Endothelial cell (in vitro differentiated cells): ENCODE results near the gene PI4KB. TPM values are rescaled to one million over a fixed set of nuclear protein-coding genes. Genes with fewer than 3 reads are reported as not detected.

Source experiments
- DNase-seq: peaks from one replicate; pipeline ENCODE4 v3.0.0; 2021; ENCODE audit warnings: low spot score
- H3K27ac Mint-ChIP-seq: one replicate; pipeline ENCODE4 v1.8.0; 2021; ENCODE audit warnings: mixed read lengths, inconsistent platforms; ENCODE audit not compliant: unreplicated experiment
- H3K27me3 Mint-ChIP-seq: one replicate; pipeline ENCODE4 v1.8.0; 2021; ENCODE audit warnings: mild to moderate bottlenecking, moderate library complexity, mixed read lengths, inconsistent platforms; ENCODE audit not compliant: unreplicated experiment
- H3K36me3 Mint-ChIP-seq: one replicate; pipeline ENCODE4 v1.8.0; 2021; ENCODE audit warnings: mild to moderate bottlenecking, low read depth, mixed read lengths, inconsistent platforms; ENCODE audit not compliant: unreplicated experiment
- H3K4me1 Mint-ChIP-seq: one replicate; pipeline ENCODE4 v1.8.0; 2021; ENCODE audit warnings: mild to moderate bottlenecking, mixed read lengths, inconsistent platforms; ENCODE audit not compliant: unreplicated experiment
- H3K4me3 Mint-ChIP-seq: one replicate; pipeline ENCODE4 v1.8.0; 2021; ENCODE audit warnings: mild to moderate bottlenecking, mixed read lengths, inconsistent platforms; ENCODE audit not compliant: unreplicated experiment
- H3K9me3 Mint-ChIP-seq: one replicate; pipeline ENCODE4 v1.8.0; 2021; ENCODE audit warnings: mixed read lengths, inconsistent platforms; ENCODE audit not compliant: unreplicated experiment
- total RNA-seq: library from RNA; stranded (reverse); fragmentation: NEBNext Ultra II Directional; extraction: Animal tissue kit (Norgen Biotek cat#: 25700); gene quantifications from one replicate; pipeline ENCODE4 v1.2.1, GENCODE V29; 2021; ENCODE audit not compliant: unreplicated experiment
- TF ChIP-seq, protein P1 (sequence below): fragments of 200-600 bp; sonication (generic); IDR thresholded peaks from one replicate; pipeline ENCODE4 v1.5.0; 2021; ENCODE audit warnings: antibody characterized with exemption; ENCODE audit not compliant: unreplicated experiment

Gene PI4KB
- total RNA-seq, 1 donor from 2014 or later = 50.3 TPM

- TF ChIP-seq, protein P1, sequence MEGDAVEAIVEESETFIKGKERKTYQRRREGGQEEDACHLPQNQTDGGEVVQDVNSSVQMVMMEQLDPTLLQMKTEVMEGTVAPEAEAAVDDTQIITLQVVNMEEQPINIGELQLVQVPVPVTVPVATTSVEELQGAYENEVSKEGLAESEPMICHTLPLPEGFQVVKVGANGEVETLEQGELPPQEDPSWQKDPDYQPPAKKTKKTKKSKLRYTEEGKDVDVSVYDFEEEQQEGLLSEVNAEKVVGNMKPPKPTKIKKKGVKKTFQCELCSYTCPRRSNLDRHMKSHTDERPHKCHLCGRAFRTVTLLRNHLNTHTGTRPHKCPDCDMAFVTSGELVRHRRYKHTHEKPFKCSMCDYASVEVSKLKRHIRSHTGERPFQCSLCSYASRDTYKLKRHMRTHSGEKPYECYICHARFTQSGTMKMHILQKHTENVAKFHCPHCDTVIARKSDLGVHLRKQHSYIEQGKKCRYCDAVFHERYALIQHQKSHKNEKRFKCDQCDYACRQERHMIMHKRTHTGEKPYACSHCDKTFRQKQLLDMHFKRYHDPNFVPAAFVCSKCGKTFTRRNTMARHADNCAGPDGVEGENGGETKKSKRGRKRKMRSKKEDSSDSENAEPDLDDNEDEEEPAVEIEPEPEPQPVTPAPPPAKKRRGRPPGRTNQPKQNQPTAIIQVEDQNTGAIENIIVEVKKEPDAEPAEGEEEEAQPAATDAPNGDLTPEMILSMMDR = no peak
- Mint-ChIP-seq H3K9me3 (no peaks in the 10 kb centered on the region), H3K4me3 (peak overlapping the region; percentile 97), H3K27me3 (peaks cover 3% of the 10 kb centered on the region), H3K4me1 (peaks cover 21% of the 10 kb centered on the region), H3K36me3 (peaks cover 13% of the 10 kb centered on the region), H3K27ac (peak overlapping the region; percentile 95)
- DNase-seq = peak; percentile 21
Observed at GRCh38 chr1:151326619-151327222, 495 bp downstream of the PI4KB start.

DNA sequence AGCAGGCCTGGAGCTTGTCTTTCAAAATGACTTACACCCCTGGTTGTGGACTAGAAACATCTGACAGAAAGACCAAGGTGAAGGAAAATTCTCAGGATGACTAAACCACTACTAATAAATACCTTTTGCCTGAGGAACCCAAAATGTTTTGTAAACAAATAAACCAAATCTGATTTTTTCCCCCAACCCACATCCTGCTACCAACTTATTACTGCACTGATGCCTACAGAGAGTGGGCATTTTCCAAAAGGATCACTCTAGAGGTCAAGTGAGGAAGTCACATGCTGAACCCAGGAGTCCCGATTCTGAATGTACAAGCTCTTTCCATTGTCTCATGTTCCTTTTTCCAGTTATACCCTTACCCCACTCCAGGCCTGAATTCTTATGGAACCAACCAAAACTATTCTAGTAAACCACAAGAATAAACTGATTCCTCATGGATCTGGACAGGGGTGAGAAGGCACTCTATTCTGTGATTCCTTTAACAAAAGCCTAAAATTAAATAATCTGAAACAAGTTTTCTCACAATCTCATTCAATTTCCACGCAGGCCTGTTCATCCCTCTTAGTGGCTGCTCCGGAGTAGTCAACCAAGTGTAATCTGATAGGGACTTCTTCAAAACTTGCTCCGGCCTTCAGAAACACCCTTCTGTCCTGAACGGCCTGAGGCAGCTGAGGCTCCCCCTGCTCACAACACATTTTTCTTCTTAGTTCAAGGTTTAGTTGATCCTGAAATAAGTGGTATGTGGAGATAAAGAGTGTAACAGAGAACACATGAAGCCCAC, 1.4 kb downstream of the PI4KB start:
- Mint-ChIP-seq H3K4me1 (peaks cover 21% of the 10 kb centered on the region), H3K9me3 (no peaks in the 10 kb centered on the region), H3K27ac (peak overlapping the region; percentile 95), H3K36me3 (peaks cover 14% of the 10 kb centered on the region), H3K27me3 (peaks cover 5% of the 10 kb centered on the region), H3K4me3 (peak overlapping the region; percentile 97)
- DNase-seq = no peak
- TF ChIP-seq, protein P1 = no peak

DNA sequence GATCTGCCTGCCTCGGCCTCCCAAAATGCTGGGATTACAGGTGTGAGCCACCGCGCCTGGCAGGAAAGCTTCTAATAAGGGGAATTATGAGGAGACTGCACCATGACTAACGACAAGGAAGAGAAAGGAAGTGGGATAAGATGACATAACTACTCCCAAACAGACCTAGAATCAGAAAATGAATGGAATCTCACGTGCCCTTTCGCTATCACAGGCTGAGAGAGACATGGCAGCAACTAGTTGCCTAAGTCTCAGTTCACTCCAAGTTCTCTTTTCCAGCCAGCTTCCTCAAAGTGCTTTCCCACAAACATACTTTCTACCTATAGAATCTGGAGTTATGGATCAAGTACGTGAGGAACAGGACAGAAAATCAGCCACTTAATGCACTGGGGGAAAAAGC, 2.0 kb downstream of the PI4KB start:
- Mint-ChIP-seq H3K27ac (no peak overlapping the region), H3K36me3 (peaks cover 19% of the 10 kb centered on the region), H3K27me3 (peaks cover 7% of the 10 kb centered on the region), H3K4me3 (no peak overlapping the region), H3K4me1 (peaks cover 21% of the 10 kb centered on the region), H3K9me3 (no peaks in the 10 kb centered on the region)
- TF ChIP-seq, protein P1 = no peak
- no peak for DNase-seq

- Mint-ChIP-seq H3K27me3 (peaks cover 7% of the 10 kb centered on the region), H3K4me3 (no peak overlapping the region), H3K36me3 (peaks cover 19% of the 10 kb centered on the region), H3K9me3 (no peaks in the 10 kb centered on the region), H3K4me1 (peaks cover 21% of the 10 kb centered on the region), H3K27ac (no peak overlapping the region)
- no peak for DNase-seq
- TF ChIP-seq, protein P1 = no peak
Observed at GRCh38 chr1:151324390-151324930, 2.8 kb downstream of the PI4KB start.

DNA sequence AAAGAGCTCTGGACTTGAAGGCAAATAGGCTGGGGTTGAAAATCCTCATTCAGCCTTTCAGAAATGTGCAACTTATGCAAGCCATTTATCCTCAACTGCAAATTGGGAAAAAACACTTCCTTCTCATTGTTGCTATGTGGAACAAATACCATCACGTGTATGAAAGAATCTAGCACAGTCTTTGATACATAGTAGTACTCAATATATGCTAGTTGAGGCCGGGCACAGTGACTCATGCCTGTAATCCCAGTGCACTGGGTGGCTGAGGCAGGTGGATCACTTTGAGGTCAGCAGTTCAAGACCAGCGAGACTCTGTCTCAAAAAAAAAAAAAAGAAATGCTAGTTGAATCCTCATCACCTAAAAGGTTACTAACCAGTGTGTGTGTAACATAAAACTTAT, 8.2 kb downstream of the PI4KB start:
- peaks cover 6% of the 10 kb centered on the region for H3K4me1 Mint-ChIP-seq
- H3K27me3 Mint-ChIP-seq = peaks cover 4% of the 10 kb centered on the region
- H3K36me3 Mint-ChIP-seq = peaks cover 34% of the 10 kb centered on the region
- no peak overlapping the region for H3K27ac Mint-ChIP-seq
- TF ChIP-seq, protein P1 = no peak
- no peak overlapping the region for H3K4me3 Mint-ChIP-seq
- no peaks in the 10 kb centered on the region for H3K9me3 Mint-ChIP-seq
- DNase-seq = no peak
